Panc1 (cell line): ENCODE measurements around the gene ZBTB22. TPM values are rescaled to one million over a fixed set of nuclear protein-coding genes. Genes with fewer than 3 reads are reported as not detected.

ENCODE experiments used
- ATAC-seq: fragments of 200-7000 bp; cut with Tn5 transposase; 2 replicates; pipeline ENCODE4 v1.9.1; 2020; ENCODE audit warnings: mild to moderate bottlenecking, moderate library complexity
- BruUV-seq: library from RNA; stranded (reverse); fragments of 400-500 nt; replicated peaks from 2 replicates; lab custom pipeline; 2021; lab: Mats Ljungman, UMichigan
- CTCF ChIA-PET: fragments of 300-600 bp; sonication (Branson Sonifier 250); formaldehyde crosslinking; loops from one replicate; lab custom pipeline; 2022; ENCODE audit warnings: antibody characterized with exemption; lab: Charles Lee
- POLR2A ChIA-PET: fragments of 300-600 bp; sonication (Branson Sonifier 250); formaldehyde crosslinking; loops from one replicate; lab custom pipeline; 2022; ENCODE audit warnings: antibody characterized with exemption; lab: Charles Lee
- DNase-seq: peaks from one replicate; pipeline ENCODE4 v3.0.0-alpha.2; 2010; ENCODE audit warnings: low read depth, low spot score
- H3K27ac ChIP-seq: 2 replicates; pipeline ENCODE4 v1.5.1; 2011; ENCODE audit warnings: mild to moderate bottlenecking, low read length, inconsistent platforms
- H3K27me3 ChIP-seq: fragments of 200-500 bp; sonication (Bioruptor generic); 2 replicates; pipeline ENCODE4 v1.6.0; 2014; ENCODE audit warnings: low read length, inconsistent platforms; ENCODE audit not compliant: control insufficient read depth, insufficient read depth
- H3K36me3 ChIP-seq: fragments of 200-500 bp; sonication (Bioruptor generic); 2 replicates; pipeline ENCODE4 v1.5.1; 2014; ENCODE audit warnings: inconsistent platforms, mild to moderate bottlenecking, low read length, moderate library complexity; ENCODE audit not compliant: control insufficient read depth, insufficient read depth
- H3K4me1 ChIP-seq: 2 replicates; pipeline ENCODE4 v1.5.1; 2011; ENCODE audit warnings: inconsistent platforms, mild to moderate bottlenecking, low read length, moderate library complexity; ENCODE audit not compliant: control insufficient read depth, insufficient read depth
- H3K4me3 ChIP-seq, 2 experiments: 2 replicates each; pipeline ENCODE4 v1.5.1; 2011 to 2012; ENCODE audit warnings: low read depth in 2 of 2, low read length in 2 of 2, mild to moderate bottlenecking in 2 of 2, inconsistent platforms in 1 of 2, moderate library complexity in 1 of 2
- H3K9me3 ChIP-seq: fragments of 200-500 bp; sonication (Bioruptor generic); 2 replicates; pipeline ENCODE4 v1.5.1; 2014; ENCODE audit warnings: low read depth, mild to moderate bottlenecking, inconsistent platforms, low read length, moderate library complexity; ENCODE audit not compliant: control insufficient read depth, insufficient read depth
- POLR2AphosphoS5 ChIP-seq: IDR thresholded peaks from 2 replicates; pipeline ENCODE4 v1.6.1; 2012; ENCODE audit warnings: mild to moderate bottlenecking, low read depth, low read length, moderate library complexity
- SIN3A ChIP-seq: IDR thresholded peaks from 2 replicates; pipeline ENCODE4 v1.6.1; 2012; ENCODE audit warnings: low read depth, mild to moderate bottlenecking, low read length, moderate library complexity, borderline replicate concordance; ENCODE audit not compliant: insufficient read depth
- TCF7L2 ChIP-seq: IDR thresholded peaks from 2 replicates; pipeline ENCODE4 v1.6.1; 2011; ENCODE audit warnings: mild to moderate bottlenecking, low read depth, low read length, inconsistent platforms
- in situ Hi-C: cut with HindIII; loops from 2 replicates; pipeline ENCODE4 v1.10.0; 2016; ENCODE audit warnings: low sequenced_read_pairs, low pct_unique_long_range_greater_than_20kb
- intact Hi-C: fragments of 100-400 bp; cut with micrococcal nuclease; formaldehyde crosslinking; loops from one replicate; pipeline ENCODE4 v1.10.0; 2022; ENCODE audit not compliant: unreplicated experiment
- total RNA-seq: library from RNA; stranded (reverse); gene quantifications from one replicate; pipeline ENCODE4 v1.2.1, GENCODE V29; 2021; ENCODE audit not compliant: unreplicated experiment
- TF ChIP-seq, protein P1 (sequence below), 2 experiments: IDR thresholded peaks; 2 replicates each; pipeline ENCODE4 v1.6.1; 2011 to 2012; ENCODE audit warnings: low read depth in 2 of 2, control low read depth in 1 of 2, low read length in 1 of 2, mild to moderate bottlenecking in 1 of 2, moderate library complexity in 1 of 2; ENCODE audit not compliant: insufficient read depth in 1 of 2
- TF ChIP-seq, protein P2 (sequence below): fragments of 450-650 bp; IDR thresholded peaks from 2 replicates; pipeline ENCODE4 v1.5.1; 2017; ENCODE audit warnings: mild to moderate bottlenecking

The ZBTB22 gene
- total RNA-seq, 1 experiment from 2014 or later = 16.0 TPM

DNA sequence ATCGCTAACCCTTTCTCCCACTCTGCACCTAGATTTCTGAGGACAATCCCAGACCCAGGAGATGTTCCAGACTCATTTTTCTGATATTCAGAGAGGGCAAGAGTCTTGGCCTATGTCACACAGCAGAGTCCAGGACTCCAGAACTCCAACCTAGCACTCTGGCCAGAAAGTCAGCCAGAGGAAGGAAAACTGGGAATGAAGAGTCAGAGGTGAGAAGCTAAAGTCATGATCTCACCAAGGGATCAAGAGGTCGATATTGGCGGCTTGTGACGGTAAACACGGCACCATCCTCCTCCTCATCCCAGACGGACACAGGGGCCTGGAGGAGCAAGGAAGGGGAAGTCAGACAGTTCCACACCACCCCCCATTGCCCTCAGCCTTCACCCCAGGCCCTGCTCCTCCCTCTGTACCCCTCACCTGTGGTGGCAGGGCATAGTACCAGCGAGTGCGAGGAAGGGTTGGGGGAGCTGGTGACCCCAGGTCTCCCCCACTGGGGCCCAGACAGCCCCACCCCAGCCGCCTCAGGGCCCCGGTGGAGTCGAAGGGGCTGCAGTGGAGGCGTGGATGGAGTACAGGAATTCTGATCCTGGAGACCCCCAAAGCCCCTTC lies 20.6 kb downstream of the ZBTB22 start:
- ATAC-seq = no peak
- Histone ChIP-seq H3K9me3 (no peaks in the 10 kb centered on the region), H3K4me3 (peak overlapping the region; percentile 72 to 80), H3K27me3 (no peaks in the 10 kb centered on the region), H3K4me1 (peaks cover 13% of the 10 kb centered on the region), H3K36me3 (peaks cover 3% of the 10 kb centered on the region; the same call in 1 of the 2 replicates), H3K27ac (peak overlapping the region; percentile 55)
- POLR2A ChIA-PET = interaction anchor here (1.0 to 1.6 kb wide), 2 partner anchors 8 to 15 kb away, joined by 3 to 5 read pairs; partner anchors contain the start of genes PFDN6 and WDR46
- 0 out of 2 replicates have a peak, but pooled peaks have one; percentile 11 for TF ChIP-seq POLR2AphosphoS5
- TF ChIP-seq, protein P1, sequence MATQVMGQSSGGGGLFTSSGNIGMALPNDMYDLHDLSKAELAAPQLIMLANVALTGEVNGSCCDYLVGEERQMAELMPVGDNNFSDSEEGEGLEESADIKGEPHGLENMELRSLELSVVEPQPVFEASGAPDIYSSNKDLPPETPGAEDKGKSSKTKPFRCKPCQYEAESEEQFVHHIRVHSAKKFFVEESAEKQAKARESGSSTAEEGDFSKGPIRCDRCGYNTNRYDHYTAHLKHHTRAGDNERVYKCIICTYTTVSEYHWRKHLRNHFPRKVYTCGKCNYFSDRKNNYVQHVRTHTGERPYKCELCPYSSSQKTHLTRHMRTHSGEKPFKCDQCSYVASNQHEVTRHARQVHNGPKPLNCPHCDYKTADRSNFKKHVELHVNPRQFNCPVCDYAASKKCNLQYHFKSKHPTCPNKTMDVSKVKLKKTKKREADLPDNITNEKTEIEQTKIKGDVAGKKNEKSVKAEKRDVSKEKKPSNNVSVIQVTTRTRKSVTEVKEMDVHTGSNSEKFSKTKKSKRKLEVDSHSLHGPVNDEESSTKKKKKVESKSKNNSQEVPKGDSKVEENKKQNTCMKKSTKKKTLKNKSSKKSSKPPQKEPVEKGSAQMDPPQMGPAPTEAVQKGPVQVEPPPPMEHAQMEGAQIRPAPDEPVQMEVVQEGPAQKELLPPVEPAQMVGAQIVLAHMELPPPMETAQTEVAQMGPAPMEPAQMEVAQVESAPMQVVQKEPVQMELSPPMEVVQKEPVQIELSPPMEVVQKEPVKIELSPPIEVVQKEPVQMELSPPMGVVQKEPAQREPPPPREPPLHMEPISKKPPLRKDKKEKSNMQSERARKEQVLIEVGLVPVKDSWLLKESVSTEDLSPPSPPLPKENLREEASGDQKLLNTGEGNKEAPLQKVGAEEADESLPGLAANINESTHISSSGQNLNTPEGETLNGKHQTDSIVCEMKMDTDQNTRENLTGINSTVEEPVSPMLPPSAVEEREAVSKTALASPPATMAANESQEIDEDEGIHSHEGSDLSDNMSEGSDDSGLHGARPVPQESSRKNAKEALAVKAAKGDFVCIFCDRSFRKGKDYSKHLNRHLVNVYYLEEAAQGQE (IDR thresholded peaks at IDR 0.05; ENCODE audit: insufficient read depth in 1 of 2, low read depth in 2 of 2, low read length in 1 of 2) = no peak
- TF ChIP-seq TCF7L2 = no peak
- TF ChIP-seq, protein P2, sequence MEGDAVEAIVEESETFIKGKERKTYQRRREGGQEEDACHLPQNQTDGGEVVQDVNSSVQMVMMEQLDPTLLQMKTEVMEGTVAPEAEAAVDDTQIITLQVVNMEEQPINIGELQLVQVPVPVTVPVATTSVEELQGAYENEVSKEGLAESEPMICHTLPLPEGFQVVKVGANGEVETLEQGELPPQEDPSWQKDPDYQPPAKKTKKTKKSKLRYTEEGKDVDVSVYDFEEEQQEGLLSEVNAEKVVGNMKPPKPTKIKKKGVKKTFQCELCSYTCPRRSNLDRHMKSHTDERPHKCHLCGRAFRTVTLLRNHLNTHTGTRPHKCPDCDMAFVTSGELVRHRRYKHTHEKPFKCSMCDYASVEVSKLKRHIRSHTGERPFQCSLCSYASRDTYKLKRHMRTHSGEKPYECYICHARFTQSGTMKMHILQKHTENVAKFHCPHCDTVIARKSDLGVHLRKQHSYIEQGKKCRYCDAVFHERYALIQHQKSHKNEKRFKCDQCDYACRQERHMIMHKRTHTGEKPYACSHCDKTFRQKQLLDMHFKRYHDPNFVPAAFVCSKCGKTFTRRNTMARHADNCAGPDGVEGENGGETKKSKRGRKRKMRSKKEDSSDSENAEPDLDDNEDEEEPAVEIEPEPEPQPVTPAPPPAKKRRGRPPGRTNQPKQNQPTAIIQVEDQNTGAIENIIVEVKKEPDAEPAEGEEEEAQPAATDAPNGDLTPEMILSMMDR = no peak
- CTCF ChIA-PET = interaction anchor here (0.6 kb wide), 1 partner anchor 265 kb away, joined by 14 read pairs; no protein-coding TSS in a partner anchor
- DNase-seq = no peak
- intact Hi-C loops (no loop called here), in situ Hi-C loops (no loop called here)
- BruUV-seq = no TSS peak

- peaks cover 13% of the 10 kb centered on the region for H3K4me1 ChIP-seq
- no peak overlapping the region for H3K4me3 ChIP-seq
- peaks cover 4% of the 10 kb centered on the region; the same call in 1 of the 2 replicates for H3K36me3 ChIP-seq
- H3K9me3 ChIP-seq = no peaks in the 10 kb centered on the region
- POLR2A ChIA-PET = interaction anchor here (0.6 kb wide), 1 partner anchor 356 kb away, joined by 7 read pairs; no protein-coding TSS in a partner anchor
- intact Hi-C loops (no loop called here), in situ Hi-C loops (no loop called here)
- BruUV-seq = no TSS peak
- H3K27me3 ChIP-seq = no peaks in the 10 kb centered on the region
- DNase-seq (no peak), ATAC-seq (no peak)
- H3K27ac ChIP-seq = no peak overlapping the region
- TF ChIP-seq SIN3A = no peak
- TF ChIP-seq POLR2AphosphoS5 = no peak
- TF ChIP-seq, protein P2 = no peak
- TF ChIP-seq, protein P1 (IDR thresholded peaks at IDR 0.05; ENCODE audit: insufficient read depth in 1 of 2, low read depth in 2 of 2, low read length in 1 of 2) = no peak
- TF ChIP-seq TCF7L2 = no peak
- CTCF ChIA-PET = no interaction called here
These were observed 21.7 kb downstream of the ZBTB22 start for GRCh38 chr6:33295621-33296369.
